GM21390 (cell line): ENCODE data around the gene HID1.

Experiments used
- ATAC-seq: cut with Tn5 transposase; IDR thresholded peaks from one replicate; pipeline ENCODE4 v1.9.1; 2021; ENCODE audit not compliant: unreplicated experiment

The HID1 gene

DNA sequence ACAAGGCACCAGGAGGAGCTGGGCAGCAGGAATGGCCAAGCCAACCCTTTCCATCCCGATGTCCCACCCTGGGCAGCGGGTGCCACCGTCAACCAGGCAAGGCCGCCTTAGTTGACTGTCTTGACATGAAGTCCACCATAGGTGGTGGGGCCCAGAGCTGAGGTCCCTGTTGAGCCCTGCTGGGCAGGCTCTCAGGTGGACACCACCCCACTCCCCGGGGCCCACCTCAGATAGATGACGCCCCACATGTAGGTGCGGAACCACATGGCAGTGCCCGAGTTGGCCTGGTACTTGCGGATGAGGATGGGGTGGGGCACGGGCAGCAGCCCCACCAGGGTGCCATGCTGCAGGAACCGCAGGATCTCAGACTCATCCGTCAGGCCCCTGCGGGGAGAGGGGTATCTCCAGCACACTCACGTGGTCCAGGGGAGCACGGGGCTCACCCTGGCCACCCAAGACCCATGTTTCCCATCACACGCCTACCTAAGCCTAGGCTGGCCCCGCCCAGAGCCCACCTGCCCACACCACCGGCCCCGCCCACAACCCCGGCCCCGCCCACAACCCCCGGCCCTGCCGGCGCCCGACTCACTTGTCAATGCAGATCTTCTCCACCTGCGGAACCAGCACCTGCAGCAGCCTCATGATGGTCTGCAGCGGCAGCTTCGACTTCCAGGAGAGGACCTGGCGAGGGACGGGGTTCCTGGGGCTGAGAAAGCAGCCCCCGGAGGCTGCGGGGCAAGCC is 20.7 kb downstream of the HID1 start:
- no peak for ATAC-seq

DNA sequence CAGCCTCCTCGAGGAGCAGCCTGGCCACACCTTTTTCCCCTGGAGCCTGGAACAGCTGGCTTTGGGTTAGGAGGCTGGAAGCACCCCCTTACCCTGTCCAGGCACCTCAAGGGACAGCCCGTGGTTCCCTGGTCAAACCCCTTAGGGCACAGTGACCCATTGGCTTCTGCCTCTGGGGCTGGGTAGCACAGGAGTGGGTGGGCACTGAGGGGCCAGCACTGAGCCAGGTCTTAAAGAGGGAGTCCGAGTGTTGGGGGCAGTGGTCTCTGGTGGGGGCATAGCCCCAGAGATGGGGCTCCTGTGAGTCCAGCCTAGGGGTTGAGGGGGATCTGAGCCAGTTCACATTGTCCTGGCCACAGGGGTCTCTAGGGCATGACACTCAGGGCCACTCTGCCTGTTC is 21.5 kb downstream of the HID1 start:
- no peak for ATAC-seq

- no peak for ATAC-seq
Measured at GRCh38 chr17:74950207-74950606, 22.4 kb downstream of the HID1 start.

- ATAC-seq, result no peak
Measured at GRCh38 chr17:74949455-74950115, 23.0 kb downstream of the HID1 start.

GRCh38 chr17:74947041-74947754 is 25.4 kb downstream of the HID1 start:
- no peak for ATAC-seq

- no peak for ATAC-seq
Measured at GRCh38 chr17:74946641-74947040, 25.9 kb downstream of the HID1 start.

GRCh38 chr17:74945543-74945942 is 27.0 kb downstream of the HID1 start:
- ATAC-seq, result no peak

DNA sequence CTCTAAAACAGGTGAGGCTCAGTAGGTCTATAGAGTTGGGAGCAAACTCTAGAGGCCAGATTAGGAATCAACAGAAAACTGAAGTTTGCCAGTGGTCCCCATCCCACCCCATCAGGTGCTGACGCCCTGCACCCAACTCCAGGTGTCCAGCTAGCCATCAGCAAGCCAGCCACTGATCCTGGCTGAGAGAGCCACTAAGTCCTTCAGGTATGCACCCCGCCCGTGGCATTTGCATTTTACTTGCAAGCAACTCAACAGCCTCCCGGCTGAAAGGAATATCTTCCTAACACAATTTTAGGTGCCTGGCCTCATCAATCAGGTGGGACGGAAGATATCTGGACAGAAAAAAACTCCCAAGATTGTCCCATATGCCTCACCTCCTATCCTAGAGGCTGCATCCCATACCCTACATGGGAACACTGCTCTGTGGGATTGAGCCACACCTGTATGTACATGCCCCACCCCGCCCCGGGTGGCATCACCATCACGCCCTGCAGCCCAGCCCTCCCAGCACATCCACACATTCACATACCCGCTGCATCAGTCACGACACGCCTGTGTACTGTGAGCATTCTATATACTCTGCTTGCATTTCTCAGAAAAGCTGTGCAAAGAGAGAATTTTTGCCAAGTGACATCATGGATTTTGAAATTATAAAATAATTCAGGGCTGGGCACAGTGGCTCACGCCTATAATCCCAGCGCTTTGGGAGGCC is 28.6 kb downstream of the HID1 start:
- ATAC-seq, result no peak

GRCh38 chr17:74941128-74941725 is 31.3 kb downstream of the HID1 start:
- no peak for ATAC-seq

DNA sequence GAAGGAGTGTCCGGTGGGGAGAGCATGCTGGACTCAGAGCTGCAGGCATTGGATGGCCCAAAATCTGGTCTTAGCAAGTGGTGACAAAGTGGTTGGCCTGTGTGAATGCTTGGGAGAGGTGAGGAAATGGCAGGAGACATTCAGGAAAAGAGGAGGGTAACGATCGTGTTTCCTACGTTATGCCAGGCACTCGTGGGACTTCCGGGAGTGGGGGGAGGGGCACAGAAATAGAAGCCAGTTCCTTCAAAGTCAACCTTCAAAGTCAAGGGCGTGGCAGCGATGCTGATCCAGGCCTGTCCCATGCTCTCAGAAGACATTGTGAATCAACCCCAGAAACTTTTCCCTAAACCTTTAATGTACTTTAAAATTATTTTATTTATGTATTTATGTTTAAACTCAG is 33.0 kb downstream of the HID1 start:
- ATAC-seq, result no peak

GRCh38 chr17:74938194-74938950 is 34.2 kb downstream of the HID1 start:
- no peak for ATAC-seq

DNA sequence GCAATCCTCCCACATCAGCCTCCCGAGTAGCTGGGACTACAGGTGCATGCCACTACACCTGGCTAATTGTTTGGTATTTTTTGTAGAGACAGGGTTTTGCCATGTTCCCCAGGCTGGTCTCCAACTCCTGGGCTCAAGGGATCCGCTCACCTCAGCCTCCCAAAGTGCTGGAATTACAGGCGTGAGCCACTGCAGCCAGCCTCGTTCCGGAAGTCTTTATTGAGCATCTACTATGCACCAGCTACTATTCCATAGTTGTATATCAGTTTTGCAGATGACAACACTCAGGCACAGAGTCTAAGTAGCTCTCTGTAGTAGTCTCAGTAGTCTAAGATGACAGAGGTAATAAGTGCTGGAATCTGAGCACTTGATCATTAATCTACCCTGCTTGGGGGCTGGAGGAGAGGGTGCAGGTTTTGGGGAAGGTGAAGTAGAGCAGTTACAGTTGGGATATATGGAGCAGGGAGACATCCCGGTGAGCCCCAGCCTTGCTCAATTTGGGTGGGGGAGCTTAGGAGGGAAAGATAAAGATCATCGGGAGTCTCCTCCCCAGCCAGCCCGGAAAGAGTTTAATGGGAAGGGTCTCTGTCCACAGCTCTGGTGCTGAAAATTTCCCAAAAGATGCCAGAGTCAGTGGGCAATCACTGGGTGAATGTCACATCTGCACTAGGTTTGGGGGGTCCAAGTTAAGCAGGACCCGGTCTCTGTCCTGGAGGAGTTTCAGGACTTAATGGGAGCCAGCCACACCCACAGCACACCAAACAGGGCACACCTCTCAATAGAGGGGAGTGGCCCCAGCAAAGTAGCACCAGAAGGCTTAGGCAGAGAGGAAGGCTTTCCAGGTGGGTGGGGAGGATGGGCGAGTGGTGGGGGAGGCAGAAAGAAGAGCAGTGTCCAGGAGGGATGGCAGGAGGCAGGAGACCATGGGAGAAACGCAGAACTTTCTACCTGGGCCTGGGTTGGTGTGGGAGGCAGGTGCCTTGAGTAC is 35.2 kb downstream of the HID1 start:
- no peak for ATAC-seq

DNA sequence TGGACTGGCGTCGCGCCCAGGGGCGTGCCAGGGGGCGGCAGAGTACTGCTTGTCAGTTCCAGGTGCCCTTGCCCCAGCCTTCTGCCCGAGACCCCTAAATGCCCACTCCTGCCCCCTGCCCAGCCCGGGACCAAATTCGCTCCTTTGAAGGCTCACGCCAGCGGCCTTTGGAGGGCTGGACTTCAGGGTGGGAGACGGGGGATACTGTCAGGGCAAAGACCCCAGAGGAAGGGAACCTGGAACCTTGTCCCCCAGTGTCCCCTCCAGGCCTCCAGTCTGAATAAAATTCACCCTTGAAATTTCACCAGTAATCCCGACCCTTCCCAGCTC is 36.1 kb downstream of the HID1 start:
- ATAC-seq, result no peak

DNA sequence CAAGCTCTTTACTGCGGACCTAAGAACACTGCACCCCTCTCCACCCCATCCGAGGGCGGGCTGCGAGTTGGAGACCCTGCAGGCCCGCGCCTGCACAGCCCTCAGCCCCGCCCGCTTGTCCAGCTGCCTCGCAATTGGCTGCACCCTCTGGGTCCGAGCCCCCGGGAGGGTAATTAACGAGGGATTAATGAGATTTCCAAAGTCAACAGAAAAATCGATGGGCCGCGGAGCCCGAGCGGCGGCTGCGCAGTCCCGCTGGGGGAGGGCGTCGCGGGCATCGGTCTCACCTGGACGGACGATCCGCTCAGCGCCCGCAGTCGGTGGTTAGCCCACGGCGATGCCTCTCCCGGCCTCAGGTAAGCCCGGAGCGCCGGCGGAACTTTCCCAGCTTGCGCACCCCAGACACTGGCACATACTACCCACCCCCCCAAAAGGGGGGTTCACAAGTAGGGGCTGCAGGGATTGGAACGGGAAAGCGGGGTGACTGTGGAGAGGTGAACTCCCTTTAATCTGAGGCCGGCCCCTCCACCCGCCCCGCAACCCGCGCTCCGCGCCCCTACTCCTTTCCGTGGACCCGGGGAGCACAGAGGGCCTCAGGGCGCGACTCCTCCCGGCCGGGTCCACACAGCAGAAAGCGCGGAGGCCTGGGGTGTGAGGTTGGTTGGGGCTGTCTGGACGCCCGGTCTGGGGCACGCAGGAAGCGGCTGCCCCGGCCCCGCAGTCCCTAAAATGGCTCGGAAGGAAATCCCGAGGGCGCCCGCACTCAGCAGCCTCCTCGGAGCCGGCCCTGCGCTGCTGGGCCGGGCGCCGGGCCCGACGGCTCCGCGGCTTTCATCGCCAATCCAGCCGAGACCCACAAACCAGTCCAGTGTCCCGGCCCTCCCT is 36.7 kb downstream of the HID1 start, which contains the start of gene OTOP3:
OTOP3 (plus strand) TSS at position 314 of the 885 bp plus-strand sequence; CDS start at position 338, 24 bp downstream.
- no peak for ATAC-seq

- ATAC-seq, result no peak
Measured at GRCh38 chr17:74935048-74935447, 37.5 kb downstream of the HID1 start.

GRCh38 chr17:74930535-74931036 is 42.0 kb downstream of the HID1 start:
- ATAC-seq, result no peak

DNA sequence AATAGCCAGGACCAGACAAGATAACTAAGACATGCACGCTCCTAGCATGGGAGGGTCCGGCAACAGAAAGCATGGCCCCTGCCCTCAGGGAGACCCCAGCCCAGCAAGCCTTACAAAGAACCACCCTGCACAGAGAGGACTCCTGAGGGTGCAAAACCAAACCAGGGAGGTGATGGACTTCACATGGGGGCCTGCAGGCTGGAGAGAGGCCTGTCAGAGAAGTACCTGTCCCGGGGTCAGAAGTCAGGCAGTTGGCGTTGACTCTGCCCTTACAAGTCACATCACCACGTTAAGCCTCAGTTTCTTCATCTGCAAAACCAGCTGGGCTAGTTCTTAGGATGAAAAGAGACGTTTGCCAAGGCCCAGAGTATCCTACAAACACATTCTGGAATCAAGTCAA is 43.8 kb downstream of the HID1 start:
- ATAC-seq, result no peak

- ATAC-seq, result no peak
Measured at GRCh38 chr17:74925242-74925641, 47.3 kb downstream of the HID1 start.
